G401.6 (cell line): ENCODE measurements around the gene CHI3L1.

Experiments
- FAIRE-seq: peaks from 2 replicates; lab custom pipeline; 2012; peaks lifted over from hg19 to GRCh38; lab: Jason Lieb, UNC

Gene CHI3L1

DNA sequence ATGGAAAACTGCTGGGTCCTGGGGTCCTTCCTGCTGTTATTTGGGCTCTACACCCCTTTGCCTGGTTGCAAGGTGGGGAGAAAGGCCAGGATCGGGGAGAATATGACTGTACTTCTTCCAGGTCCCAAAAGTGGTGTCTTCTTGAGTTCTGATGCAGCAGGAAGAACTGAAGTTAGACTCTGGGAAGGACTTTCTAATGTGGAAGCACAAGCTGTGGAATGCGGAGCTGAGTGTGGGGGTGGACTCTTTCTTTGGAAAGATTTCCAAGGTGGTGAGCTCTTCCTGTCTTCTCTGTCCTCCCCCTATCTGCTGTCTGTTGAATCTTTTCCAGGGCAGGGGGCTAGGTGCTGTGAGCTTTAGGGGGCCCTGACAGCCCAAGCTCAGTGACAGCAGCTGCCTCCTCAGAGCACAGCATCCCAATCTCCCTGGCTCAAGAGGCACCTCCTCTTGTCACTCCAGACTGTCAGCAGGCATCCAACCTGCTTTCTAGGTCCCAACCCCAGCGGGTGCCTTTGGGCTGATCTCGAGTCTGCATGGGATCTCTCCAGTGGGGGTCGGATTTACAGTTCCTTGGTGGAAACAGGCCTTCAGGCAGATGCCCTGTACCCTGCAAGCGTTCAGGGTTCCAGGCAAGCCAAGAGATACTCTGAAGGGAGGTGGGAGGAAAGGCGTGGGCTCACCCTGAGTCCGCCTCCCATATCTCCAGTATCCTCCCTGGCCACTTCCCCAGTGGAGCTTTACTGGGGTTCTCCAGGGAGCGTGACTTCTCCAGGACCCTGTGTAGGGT lies 35.8 kb downstream of the CHI3L1 start:
- FAIRE-seq, result no peak

DNA sequence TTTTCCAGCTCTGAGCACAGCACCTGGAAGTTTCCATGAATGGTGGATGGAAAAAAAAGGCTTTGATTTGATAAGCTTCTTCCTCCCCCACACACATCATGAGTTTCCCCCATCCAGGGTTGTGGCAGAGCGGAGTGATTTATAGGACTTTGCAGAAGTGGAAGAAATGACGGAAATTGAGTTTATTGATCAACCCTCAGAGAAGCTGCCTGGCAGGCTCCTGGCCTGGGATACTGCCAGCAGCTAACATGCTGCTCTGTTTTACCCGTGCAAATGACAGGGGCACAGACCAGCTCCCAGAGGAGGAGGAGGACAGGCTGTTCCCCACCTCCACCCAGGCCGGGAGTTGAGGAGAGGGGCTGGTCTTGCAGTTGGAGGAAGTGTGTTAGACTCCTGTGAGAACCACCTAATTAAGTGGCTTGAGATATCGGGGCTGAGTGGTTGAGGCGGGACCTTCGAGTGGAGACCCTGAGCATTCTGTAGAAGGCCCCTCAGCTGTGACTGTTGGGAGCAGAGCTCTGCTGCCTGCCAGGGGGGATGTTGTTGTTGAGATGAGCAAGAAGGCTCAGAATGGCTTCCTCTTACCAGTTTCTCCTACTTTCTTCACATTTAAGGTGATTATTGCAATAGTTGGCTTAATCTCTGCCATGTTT lies 37.2 kb downstream of the CHI3L1 start:
- no peak for FAIRE-seq

DNA sequence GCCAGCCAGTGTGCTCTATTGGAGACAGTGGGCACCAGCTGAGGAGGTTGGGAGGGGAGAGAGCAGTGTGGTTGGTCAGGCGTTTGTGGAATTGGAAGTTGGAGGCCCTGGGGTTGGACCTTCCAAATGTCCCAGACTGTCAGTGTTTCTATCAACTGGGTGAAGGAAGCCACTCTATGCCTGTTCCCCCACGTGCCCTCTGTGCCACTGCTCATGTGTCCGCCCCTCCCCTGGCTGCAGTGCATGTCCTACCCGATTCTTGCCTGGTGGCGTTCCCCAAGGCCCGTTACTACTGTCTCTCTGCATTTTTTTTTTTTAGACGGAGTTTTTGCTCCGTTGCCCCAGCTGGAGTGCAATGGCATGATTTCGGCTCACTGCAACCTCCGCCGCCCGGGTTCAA lies 37.9 kb downstream of the CHI3L1 start:
- no peak for FAIRE-seq

DNA sequence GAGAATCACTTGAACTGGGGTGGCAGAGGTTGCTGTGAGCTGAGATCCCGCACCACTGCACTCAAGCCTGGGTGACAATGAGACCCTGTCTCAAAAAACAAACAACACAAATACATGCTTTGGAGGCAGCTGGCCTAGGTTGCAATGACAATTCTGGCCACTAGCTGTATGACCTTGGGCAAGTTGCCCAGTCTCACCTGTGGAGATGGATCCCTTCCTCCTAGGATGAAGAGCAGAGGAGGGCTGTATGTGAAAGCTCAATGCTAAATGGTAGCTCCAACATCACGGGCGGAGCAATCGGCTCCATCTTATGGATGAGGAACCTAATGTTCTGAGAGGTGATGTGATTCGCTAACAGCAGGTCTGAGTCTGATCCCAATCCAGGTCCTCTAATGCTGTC lies 38.4 kb downstream of the CHI3L1 start:
- no peak for FAIRE-seq

DNA sequence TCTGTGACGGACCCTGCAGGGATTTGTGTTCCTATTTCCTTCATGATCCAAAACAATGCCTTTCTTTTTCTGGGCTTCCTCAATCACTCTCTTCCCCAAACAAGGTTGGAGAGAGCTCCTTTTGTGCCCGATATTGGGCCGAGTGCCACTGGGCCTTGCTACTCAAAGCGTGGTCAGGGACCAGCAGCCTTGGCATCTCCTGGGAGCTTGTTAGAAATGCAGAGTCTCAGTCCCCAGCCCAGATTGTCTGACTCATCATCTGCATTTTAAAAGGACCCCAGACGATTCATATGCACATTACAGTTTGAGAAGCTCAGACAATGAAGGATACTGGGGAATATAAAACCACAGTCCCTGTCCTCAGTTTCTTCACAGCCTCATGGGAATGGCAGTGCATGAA lies 39.1 kb downstream of the CHI3L1 start:
- FAIRE-seq, result no peak

DNA sequence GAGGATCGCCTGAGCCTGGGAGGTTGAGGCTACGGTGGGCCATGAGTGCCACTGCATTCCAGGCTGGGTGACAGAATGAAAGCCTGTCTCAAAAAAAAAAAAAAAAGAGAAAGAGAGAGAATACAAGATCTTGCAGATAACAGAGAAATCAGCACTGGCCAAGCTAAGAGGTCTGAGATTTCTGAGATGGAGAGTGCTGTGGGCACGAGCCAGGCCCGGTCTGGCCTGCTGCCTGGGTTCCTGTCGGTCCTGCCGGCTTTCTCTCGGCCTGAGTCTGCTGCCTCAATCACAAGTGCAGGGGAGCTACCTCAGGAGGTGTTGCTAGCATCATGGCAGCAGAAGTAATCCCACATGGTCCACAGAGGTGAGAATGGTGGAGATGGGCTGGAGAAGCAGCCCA lies 40.0 kb downstream of the CHI3L1 start:
- no peak for FAIRE-seq

DNA sequence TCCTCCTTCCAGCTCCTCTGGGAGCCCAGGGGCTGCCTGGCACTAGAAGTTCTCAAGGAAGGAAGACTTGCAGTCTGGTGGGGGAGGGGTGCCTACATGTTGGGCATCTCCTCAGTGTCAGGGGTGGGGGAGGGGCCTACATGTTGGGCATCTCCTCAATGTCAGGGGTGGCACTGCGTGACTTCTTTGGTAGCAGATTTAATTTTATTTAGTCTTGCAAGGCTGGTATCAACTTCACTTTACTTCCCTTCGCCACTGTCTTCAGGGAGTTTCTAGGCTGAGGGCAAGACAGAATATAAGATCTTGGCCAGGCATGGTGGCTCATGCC lies 40.5 kb downstream of the CHI3L1 start:
- no peak for FAIRE-seq

DNA sequence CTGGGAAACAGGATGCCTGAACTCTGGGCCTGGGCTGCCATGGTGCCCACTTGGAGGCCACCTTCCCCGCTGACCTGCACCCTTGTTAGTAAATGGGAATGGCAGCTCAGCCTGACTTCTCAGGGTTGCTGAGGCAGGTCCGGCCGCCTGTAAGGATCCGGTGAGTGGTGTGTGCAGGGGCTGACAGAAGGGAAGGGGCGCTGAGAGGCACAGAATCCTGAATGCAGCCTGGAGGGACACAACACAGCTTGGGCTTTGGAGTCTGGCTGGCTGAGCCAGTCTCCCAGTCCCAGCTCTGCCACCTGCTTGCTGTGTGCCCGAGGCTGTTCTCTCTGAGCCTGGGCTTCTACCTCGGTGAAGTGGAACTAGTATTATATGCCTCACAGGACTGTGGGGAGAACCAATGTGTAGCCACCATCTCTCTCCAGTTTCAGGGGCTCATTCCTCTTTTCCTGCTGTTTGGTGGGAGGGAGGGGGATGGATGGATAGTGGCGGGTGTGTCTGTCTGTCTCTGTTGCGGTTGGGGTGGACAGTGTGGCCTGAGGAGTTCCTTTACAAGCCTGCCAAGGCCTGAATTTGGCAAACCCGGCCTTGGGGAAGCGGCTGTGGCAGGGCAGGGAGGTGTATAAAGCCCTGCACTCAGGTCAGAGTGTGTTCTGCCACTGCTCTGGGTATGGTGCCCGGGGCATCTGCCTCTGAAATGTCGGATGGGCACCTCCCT lies 41.0 kb downstream of the CHI3L1 start:
- FAIRE-seq, result no peak

DNA sequence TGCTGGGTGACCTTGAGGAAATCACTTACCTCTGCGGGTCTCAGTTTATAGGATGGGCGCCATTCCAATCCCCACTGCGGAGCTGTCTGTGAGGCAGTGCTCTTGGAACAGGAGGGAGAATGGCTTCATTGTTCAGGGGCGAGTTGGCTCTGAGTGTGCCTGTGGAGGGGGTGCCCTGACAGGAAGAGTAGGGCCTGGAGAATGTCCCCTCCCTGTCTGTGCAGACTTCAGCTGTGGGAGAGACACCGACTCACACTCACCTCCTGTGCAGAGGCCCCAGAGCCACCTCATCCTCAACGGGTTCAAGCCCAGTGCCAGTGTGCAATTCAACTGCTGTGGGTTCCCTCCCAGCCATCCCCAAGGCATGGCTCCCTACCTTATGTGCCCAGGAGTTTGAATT lies 41.8 kb downstream of the CHI3L1 start:
- FAIRE-seq, result no peak

DNA sequence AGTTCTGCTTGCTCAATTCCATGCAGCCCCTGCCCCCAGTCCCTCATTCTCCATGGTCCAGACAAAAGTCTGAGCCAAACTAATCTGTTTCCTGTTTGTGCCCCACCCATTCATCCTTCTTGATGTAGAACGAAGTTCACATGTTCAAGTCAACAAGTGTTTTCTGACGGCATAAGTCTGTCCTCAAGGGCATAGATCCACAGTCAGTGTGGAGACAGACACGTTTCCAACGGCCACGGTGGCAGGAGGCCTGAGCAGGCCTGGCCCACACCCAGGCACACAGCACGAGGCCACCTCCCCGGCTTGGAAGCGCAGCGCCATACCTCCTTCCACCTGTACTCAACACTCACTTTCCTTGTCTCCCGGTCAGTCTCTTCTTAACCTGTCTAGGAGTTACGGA lies 42.9 kb downstream of the CHI3L1 start:
- FAIRE-seq, result no peak

DNA sequence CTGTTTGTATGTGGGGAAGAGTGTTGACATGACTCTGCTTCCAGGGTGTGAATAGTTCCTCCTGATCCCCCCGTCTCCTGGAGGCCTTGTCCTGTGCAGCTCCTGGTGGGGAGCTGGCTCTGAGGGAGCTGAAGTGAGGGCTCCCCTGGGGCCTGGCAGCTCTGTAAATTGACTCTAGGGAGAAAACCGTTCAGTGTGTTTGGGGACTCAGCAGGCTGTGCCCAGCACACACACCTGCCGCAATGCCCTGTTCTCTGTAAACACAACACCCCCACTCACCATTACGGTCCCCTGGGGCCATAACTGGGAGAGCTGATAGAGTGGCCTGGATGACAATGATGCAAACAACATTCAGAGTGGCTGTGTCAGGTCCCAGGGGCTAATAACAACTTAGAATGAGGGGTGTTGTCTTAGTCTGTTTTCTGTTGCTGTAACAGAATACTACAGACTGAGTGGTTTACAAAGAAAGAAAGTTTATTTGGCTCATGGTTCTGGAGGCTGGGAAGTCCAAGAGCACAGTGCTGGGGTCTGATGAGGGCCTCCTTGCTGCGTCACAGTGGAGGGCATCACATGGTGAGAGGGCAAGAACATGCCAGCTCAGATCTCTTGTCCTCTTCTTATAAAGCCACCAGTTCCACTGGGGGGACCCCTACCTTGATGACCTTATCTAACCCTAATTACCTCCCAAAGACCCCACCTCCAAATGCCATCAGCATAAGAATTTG lies 43.7 kb downstream of the CHI3L1 start:
- FAIRE-seq, result no peak

DNA sequence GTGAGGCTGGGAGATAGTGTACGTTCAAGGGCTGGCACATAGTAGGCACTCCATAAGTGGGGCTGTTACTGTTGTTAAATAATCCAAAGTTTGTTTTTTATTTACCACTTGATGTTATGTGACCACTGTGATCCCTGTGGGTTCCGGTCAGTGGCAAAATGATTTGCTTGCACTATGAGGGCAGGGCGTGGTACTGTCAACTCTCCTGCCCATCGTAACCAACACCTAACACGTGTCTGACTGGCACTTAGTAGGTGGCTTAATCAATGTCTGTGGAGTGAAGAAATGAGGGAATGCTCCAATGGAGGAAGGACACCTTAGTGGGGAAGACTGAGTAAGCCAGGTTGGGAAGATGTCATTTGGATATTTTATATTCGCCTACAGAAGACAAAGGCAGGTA lies 44.4 kb downstream of the CHI3L1 start:
- no peak for FAIRE-seq

DNA sequence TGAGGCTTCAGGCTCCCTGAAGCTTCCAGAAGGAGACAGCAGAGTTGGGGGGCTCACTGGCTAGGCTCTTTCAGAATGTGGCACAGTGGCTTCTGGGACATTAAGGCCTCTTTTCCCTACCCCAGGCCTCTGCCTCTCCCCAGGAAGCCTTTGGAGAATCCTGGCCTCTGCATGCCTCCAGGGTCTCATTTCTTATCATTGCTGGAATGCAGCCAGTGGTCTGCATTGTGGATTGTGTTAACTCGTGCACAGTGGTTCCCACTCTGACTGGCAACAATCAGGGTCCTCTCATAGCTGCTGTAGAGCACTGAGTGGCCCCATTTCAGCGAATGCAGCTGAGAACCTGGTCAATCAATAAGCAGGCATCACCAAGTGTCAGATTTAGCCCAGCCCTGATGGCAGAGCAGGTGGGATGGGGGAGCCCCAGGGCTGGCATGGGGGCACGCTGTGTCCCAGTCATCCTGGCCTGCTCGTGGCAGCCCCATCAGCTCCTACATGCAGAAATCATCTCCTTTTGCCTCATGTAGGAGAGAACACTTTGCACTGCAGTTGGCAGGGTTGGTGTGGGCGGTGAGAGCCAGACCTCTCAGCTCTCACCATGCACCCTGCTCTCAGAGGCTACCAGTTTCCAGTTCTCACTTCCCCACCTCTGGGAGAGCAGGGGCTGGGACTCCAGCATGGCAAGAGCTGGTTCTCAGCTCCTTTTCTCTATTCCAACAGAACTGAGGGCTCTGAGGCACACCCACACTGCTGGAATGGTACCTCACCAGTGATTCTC lies 45.6 kb downstream of the CHI3L1 start:
- FAIRE-seq, result no peak

DNA sequence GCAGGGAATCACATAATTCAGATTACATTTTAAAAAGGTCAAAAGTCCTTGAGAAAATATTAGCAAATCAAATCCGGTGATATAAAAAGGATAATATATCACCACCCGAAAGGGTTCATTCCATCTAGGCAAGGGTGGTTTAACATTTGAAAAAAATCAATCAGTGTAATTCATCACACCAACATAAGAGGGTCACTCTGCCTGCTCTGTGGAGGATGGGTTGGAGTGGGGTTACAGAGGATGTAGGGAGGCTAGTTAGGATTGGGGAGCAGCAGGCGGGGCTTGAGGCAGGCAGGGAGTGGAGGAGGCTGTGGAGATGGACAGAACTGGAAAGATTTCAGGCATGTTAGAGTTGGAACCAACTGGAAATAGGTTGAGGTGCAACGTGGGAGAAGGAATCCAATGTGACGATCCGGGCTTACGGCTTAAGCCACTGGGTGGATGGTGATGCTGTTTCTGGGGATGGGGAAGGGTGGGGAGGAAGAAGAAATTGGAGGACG lies 46.5 kb downstream of the CHI3L1 start:
- FAIRE-seq, result no peak

DNA sequence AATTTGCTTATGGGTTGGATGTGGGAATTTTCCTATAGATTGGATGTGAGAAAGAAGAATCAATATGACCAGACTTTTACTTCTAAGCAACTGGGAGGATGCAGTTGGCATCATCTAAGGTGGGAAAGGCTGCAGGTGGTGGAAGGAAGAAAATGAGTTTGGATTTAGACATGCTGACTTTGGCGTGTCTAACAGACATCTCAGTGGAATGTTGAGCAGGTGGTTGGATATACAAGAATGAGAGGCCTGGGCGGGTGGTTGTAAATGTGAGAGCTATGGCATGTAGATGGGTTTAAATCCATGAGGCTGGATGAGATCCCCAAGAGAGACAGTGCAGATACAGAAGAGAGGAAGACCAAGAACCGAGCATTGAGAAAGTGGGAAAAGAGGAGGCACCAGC lies 48.4 kb downstream of the CHI3L1 start:
- no peak for FAIRE-seq

DNA sequence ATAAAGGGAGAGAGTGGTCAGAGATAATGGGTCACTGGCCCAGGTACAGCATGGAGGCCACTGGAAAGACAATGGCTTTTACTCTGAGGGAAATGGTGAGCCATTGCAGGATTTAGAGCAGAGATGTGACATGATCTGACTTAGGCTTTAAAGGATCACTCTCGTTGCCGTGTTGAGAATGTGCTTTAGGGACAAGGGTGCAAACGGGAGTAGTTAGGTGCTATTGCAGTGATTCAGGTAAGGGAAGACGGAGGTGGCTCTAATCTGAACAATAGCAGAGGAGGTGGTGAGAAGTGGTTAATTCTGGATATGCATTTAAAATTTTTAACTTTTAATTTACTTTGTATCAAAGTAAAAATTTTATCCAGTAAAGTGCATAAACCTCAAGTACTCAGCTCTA lies 49.2 kb downstream of the CHI3L1 start:
- no peak for FAIRE-seq

DNA sequence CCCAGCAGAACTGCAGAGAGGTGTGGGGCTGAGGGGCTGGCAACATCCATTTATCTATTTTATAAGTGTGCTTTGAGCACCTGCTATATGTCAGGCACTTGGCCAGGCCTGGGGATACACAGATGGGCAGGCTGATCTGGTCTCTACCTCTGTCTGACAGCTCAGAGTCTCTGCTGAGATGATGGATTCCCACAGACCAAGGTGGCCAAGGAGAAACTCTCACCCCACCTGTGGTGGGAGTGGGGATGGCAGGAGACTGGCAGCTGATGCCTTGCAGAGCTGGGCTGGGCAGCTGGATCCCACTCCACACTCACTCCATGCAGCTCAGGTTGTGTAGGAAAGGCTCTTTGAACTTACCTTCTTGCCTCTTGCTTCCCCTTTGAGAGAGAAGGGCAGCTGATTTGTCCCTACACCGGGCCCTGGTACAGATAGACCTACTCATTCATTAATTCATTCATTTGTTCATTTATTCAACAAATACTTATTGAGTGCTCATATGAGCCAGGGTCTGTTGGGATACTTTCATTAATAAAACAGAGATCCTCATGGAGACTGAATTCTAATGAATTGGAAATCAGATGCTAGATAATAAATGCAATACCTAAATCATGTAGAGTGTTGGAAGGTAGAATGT lies 50.0 kb downstream of the CHI3L1 start:
- FAIRE-seq, result no peak

DNA sequence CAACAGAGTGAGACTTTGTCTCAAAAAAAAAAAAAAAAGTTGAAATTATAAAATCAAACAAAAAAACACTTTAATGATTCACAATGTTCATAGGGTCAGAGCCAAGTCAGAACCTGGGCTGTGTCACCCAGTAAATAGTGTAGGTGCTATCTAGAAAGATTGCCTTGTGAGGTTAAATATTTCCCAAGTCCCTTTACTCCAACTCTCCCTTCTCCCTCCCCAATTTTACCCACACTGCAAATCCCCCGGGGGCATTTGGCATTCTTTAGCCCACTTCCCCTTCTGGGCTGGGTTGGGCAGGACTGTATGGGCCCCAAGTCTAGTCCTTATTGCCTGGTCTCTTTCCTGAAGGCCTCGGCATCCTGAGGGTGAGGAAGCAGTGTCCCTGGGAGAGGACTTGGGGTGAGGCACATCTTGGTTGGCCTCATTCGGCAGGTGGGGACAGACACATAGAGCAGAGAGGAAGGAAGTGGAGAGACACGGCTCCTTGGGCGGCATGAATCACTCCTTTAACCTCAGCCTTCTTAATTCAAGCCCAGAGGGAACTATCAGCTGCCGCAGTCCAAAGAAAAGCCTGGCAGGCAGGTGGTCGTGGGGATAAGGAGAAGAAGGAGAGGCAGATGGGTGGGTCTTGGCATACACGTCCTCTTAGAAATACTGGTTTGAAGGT lies 50.7 kb downstream of the CHI3L1 start:
- FAIRE-seq, result no peak

DNA sequence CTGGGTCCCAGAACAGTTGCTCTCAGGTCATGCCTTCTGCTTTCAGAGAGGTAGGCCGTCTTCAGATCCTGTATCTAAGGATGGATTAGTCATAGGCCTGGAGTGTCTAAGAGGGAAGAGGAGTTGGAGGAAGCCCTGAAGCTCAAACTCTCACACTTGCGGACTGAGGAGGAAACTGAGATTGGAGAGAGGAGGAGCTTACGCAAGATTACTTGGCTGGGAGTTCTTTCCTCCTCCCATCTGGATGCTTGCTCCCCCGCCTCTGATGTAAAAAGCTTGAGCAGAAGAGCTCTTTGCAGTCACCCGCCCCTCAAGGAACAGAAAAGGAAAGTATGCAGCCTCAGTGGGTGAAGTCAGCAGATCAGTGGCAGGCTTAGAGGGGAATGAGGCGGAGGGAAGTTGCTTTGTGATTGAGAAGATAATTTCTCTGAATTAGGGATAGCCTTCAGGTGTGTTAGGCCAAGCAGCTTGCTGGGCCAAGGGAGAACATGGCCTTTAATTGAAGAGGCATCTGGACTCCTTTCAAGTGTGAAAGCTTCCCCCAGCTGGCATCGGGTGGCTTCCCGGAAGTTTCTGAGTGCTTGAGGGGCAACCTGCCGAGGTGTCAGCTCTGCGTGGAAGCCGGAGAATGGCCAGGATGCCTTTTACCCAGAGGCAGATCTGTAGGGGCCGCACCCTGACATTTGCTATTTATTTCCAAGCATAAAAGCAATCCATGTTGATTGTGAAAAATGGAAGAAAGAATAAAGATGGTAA lies 52.4 kb downstream of the CHI3L1 start:
- FAIRE-seq, result no peak

DNA sequence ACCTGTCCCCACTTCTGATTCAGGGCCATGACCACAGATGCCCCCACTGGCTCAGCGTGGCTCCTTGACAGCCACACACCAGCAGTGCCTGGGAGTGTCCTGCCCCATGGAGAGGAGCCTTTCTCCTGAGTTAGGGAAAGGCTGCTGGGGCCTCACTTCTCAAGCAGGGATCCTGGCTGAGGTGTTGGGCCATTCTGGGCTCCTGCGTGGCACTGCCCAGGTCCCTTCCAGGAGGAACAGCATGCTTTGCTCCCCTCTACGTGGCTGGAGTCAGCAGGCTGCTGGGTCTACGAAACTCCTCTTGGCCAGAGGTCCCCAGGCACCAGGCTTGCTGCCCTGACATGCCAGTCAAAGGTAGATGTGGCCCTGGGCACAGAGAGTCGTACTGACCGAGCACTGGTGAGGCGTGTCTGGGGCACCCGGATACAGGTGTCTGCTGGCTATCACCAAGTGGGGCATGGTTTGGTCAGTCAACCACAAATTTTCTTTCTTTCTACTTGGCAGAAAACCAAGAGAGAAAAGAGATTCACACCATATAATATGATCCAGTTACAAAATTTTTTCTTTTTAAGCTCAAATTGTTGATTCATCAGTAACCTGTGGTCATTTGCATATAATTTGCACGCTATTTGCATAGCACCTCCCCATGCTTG lies 54.8 kb downstream of the CHI3L1 start:
- FAIRE-seq, result no peak
